SKM-1 treated with dmso at 0.1 percent for 144 hours (cell line): ENCODE measurements around the gene C15orf40.
A peak's percentile ranks its signal among the peaks of the same experiment; 100 is the strongest.
"Not testable (repeated sequence)": the region's sequence is repeated elsewhere in the genome, so short reads cannot be mapped to it uniquely, and the experiment has no call there.

Source experiments
- DNase-seq: peaks from one replicate; lab custom pipeline; 2025; ENCODE audit not compliant: unreplicated experiment; lab: John Stamatoyannopoulos, UW

C15orf40 gene

DNA sequence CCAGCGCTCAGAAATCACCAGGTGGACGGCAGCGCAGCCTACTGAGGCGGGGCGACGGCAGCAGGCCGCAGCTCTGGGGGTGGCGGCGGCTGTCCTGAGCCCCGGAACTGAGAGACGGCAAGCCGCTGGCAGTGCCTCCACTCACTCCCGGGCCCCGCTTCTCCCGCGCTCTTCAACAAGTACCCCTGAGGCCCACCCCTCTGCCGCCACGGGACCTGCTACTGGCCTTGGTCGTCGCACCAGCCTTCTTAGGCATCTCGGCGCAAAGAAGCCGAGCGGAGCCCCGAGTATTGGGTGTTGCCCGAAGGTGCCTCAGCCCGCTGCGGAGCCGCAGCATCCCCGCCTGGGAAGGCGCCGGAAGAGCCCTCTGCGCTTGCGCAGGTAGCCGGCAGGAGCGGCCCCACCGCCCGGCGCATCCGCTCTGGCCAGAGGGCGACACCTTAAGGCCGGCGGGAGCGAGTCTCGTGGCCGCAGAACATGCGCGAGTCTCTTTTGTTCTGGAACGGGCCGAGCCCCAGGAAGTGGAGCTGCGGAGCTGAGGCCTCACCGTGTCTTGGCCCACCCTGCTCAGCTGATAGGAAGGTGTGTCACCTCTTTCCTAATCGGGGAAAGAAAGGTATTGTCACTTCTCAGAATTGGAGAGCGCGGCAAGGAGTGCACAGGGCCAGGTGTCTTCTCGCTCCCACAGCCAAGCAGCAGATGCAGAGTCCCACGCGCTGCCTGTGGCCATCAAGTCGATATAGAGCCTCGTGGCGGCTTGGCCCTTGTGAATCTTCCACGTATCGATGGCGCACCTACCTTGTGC is at the start of gene C15orf40:
Gene C15orf40, minus strand, starts transcription at position 369 of the 805 bp plus-strand sequence. Its CDS starts 32 bp downstream, at position 337.
- peak; percentile 88 for DNase-seq

DNA sequence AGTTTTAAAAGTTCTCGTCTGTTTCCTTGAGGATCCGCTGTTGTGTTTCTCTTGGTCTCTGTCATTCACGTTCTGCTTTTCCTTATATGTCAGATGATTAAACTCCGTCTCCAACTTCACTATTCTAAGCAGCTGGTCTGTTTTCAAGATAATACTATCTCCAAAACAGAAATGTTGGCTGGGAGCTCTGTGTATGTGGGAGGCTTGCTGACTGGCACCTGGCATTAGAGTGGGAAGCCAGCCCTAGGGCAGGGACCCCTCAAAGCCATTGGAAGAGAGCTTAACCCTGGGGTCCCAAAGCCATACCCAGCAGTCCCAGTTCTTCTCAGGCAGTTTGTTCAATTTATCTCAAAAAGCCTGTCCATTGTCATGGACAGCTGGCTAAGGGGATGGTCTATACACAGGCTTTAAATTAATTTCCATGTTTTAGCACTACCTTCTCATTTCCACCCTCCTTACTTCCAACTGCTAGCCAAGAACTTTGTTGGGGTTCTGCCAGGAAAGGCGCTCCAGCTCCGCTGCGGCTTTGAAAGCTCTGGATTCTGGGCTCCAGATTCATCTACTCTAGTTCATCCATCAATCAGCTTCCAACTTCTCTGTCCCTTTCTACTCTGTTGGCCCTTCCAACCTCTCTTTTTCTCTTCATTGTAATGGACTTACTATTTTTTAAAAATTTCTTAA is 46.4 kb upstream of the C15orf40 start:
- no peak for DNase-seq

DNA sequence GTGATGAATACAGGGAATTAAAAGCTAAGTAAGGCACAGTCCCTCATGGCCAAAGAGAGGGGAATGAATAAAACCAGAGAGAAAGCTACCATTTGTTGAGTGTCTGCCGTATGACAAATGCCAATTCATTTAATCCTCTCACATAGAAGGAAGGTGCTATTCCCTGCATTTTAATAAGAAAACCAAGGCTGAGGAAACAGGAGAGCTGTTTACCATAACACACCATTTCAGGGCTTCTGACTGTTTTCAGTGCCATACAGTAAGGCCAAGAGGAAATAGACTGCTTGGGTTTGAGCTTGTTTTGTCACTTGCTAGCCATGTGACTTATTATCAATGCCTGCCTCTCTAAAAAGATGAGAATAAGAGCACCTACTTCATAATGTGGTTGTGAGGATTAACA is 45.6 kb upstream of the C15orf40 start:
- DNase-seq = no peak

DNA sequence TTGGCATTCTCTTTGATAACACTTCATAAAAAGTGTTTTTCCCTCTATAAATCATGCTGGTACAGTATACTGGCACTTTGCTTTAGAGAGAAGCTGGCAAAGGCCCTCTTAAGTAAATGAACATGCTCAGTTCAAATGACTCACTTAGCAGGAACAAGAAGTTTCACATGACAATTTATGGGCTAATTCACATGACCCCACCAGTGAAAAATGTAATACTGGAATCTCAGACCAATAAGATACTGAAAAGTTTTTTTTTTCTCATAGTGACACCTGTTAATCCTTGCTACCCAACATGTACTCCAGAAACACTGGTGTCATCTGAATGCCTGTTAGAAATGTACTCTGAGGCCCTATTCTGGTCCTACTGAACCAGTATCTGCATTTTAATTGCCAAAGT is 41.7 kb upstream of the C15orf40 start:
- DNase-seq = no peak

DNA sequence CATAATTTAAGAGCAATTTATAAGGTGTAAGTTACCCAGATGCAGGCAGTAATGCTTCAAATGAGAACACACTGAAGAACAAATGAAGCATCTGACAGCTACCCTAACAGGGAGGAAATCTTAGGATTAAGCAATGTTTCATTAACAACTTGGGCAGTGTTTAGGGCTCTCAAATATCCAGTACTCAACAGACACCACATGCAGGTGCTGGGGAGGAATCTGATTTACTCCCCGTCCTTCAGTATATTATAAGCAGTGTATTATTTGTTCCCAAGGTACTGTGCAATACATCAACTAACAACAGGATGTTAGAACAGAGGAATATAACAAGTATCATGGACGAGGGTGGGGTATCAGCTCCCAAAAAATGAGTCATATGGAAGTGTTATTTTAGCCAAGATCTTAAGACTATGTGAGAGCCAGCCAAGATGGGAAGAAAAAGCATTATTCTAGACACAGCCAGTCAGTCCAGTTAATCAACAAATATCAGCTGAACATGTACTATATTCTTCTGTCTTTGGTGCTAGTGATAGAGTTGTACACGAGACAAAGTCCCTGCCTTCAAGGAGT is 35.2 kb upstream of the C15orf40 start:
- no peak for DNase-seq

DNA sequence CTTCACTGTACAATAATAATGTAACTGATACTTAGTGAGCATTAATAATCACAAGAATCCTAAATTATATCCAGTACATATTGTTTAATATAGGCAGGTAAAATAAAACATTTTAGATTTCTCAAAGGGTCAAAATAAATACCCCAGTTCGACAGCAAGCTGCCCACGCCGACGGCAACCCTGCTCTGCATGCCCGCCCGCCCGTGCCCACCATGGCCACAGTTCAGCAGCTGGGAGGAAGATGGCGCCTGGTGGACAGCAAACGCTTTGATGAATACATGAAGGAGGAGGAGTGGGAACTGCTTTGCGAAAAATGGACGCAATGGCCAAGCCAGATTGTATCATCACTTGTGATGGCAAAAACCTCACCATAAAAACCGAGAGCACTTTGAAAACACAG is 32.7 kb upstream of the C15orf40 start:
- DNase-seq = no peak

DNA sequence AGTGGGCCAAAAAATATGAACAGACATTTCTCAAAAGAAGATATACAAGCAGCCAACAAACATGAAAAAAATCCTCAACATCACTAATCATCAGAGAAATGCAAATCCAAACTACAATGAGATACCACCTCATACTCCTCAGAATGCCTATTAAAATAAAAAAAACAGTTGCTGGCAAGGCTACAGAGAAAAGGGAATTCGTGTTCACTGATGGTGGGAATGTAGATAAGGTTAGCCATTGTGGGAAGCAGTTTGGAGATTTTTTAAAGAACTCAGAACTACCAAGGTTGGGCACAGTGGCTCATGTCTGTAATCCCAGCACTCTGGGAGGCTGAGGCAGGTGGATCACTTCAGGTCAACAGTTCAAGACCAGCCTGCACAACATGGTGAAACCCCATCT is 27.8 kb upstream of the C15orf40 start:
- DNase-seq = no peak

DNA sequence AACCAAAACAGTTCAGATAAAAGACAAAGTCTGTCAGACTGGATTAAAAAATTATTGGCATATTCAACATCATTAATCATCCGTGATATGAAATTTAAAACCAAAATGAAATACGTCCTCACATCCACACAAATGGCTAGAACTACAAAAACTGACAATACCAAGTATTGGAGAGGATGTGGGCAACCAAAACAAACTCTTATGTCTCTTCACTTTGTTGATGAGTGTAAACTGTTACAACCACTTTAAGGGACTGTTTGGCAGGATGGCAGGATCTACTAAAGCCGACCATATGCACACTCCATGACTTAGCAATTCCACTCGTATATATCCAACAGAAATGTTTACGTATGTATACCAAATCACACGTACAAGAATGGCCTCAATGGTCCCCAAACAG is 24.8 kb upstream of the C15orf40 start:
- no peak for DNase-seq

DNA sequence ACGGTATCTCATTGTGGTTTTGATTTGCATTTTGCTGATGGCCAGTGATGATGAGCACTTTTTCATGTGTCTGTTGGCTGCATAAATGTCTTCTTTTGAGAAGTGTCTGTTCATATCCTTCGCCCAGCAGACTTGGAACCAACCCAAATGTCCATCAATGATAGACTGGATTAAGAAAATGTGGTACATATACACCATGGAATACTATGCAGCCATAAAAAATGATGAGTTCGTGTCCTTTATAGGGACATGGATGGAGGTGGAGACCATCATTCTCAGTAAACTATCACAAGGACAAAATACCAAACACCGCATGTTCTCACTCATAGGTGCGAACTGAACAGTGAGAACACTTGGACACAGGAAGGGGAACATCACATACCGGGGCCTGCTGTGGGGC is 19.8 kb upstream of the C15orf40 start:
- not testable (repeated sequence) for DNase-seq

DNA sequence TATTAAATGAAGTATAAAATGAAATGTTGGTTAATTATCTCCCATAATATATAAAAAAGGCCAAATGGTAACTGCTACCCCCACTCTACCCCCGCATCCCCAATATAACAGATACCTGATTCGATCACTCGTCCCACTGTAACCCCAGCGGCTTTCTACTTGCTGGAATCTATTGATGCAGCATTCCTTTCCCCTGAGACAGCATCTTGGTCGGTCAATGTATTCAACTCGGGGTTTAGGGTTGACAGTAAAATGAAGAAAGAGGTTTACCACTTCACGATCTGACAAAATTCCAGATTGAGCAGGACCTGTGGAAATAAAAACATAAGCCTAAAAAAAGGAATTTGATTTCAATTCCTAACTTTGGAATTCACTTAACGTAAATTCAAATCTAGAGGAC is 18.6 kb upstream of the C15orf40 start:
- no peak for DNase-seq

DNA sequence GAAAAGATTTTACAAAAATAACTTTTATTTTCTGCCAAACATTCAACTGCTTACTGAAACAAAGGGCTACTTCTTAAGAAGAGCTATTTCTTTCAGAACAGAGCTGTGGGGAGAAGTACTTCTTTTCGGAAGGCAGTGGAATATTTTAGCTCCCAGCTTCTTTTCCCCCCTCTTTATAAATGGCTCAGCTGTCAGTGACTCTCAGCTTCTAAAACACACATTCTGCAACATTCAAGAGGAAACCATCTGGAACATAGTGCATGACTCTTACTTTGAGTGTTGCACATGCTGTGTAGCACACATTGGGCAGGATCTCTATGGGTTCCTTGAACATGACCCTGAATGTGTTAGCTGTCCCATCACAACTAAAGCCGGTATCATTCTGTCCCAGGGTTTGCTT is 7.0 kb upstream of the C15orf40 start:
- DNase-seq = no peak

DNA sequence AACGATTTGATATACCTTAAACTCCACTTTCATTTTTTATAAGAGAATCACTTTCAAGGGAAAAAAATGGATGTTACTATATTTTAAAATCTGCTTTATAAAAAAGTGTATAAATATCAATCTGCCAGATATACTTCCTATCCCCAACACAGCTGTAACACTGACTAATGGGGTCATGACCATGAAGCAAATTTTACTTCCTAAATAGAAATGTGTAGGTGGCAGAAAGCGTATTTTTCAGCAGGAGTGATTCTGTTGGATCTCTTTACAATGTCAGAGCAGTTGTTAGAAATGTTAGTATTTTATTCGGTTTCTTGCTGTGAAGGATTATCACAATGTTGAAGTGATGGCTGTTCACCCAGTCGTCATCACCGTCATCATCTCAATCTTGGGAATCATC is 5.5 kb upstream of the C15orf40 start:
- no peak for DNase-seq

DNA sequence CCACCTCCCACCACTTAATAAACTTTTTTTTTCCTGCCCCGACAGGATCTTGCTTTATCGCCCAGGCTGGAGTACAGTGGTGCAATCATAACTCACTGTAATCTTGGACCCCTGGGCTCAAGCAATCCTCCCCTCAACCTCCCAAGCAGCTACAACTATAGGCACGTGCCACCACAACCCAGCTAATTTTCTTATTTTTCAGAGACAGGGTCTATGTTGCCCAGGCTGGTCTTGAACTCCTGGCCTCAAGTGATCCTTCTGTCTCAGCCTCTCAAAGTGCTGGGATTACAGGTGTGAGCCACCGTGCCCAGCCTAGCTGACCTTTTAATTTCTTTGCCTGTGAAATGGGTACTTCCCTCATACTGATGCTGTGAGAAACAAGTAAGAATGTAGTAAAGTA is 3.9 kb upstream of the C15orf40 start:
- no peak for DNase-seq

DNA sequence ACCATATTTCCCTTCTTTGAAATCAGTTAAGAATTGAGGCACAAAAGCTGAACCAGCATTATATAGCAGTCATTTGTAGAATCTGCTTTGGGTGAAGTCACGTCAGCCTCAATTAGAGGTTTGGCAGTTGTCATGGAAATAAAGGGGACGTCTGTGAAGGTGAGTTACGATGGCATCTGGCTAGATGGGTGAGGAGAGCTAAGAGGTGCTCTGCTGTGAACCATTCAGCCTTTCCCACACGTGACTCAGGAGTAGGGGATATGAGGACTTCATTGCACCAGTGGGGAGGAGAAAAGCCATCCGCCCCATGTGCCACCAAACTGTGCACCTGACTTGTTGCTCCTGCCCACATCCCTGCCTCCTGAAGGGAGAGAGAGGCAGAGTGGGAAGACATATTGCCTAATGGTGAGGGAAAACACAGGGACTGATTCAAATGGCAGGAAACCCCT is 2.8 kb upstream of the C15orf40 start:
- no peak for DNase-seq

DNA sequence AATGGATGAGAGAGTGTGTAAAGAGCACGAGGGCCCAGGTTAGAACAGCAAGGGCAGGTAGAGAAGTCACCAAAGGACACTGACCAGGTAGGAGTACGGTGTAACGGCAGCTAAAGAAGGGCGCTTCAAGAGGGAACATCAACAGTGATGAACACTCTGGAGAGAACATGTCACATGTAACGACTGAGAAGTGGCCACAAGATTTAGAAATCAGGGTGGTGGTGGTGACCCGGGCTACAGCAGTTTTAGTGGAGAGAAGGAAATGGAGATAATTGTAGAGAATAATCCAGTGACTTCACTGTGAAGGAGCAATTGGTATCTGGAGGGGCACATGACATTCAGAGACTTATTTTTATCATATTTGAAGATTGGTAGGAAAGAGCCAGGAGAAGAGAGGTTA is 1.2 kb upstream of the C15orf40 start:
- no peak for DNase-seq

DNA sequence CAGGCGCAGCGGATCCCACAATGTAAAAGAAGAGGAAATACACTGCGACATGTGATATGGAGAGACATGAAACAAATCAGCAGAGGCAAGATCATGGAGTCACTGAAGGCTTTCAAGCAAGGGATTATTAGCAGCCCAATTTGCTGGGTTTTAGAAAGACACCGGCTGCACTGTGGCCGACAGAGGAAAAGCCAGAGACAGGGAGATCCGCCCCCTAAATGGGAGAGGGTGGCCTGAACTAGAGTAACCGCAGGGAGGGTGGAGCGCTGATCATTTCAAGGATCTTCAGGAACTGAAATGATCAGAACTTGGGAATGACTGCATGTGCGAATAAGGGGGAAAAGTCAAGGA is 612 bp upstream of the C15orf40 start:
- DNase-seq = no peak

DNA sequence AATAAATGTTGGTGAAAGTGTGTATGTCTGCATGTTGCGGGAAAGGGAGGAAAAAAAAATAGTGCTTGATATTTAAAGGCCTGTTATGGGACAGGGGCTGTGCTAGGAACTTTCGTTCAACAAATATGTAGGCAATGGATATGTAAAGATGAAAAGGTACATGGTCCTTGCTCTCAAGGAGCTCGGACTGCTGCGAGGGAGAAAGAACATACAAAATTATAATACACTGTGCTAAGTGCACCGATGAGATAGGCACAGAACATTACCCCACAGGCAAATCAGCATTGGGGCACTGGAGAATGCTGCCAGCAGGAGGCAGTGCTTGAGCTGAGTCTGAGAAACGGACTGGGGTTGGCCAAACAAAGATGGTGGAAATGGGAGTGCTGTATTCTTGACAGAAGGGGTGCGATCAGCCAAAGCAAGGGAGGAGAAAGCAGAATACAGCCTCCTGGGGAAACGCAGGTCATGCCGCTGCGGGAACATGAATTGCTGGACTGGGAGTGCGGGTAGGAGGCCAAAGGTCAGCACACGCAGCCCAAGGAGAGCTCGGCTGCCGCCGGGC is 649 bp downstream of the C15orf40 start:
- peak; percentile 79 for DNase-seq

DNA sequence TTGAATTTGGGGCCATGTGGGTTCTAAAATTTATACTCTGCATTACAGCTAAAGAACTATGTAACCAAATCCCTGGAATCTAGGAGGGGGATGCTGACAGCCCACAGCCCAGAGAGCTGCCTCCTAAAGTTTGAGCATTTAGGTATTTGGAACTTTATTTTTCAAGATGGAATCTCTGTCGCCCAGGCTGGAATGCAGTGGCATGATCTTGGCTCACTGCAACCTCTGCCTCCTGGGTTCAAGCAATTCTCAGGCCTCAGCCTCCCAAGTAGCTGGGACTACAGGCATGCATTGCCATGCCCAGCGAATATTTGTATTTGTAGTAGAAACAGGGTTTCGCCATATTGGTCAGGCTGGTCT is 10.8 kb downstream of the C15orf40 start:
- not testable (repeated sequence) for DNase-seq

DNA sequence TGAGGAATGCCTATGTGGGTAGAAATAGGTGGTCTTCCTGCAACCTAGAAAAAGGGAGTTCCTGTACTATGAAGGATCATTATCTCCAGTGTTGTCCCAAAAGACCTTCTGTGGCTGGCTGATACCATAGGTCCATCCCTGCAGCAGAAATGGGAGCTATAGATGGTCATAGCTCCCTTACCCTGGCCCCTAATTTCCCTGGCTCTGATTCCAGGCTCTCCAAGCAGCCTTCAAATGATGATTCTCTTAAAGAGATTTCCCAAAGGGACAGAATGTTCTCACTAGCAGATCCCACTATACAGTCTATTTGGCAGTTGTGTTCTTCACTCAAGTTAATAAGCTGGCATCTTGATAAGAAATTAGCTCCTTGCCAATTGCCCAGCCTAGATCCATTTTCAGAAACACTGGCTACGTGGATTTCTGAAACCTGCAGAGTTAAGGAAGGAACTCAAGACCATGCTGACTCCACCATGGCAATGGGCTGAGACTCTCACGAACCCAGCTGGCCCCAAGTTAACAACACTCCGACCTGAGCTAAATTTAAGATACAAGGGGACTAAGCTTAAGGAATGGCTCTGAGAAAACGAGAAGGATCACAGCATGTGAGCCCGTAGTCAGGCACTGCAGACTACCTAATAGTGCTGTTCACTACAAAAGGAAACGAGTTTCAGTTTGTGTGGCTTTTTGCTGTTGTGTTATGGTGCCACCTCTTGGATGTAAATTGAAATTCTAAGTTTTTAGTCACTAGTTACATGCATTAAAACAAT is 11.4 kb downstream of the C15orf40 start:
- DNase-seq = peak; percentile 11

DNA sequence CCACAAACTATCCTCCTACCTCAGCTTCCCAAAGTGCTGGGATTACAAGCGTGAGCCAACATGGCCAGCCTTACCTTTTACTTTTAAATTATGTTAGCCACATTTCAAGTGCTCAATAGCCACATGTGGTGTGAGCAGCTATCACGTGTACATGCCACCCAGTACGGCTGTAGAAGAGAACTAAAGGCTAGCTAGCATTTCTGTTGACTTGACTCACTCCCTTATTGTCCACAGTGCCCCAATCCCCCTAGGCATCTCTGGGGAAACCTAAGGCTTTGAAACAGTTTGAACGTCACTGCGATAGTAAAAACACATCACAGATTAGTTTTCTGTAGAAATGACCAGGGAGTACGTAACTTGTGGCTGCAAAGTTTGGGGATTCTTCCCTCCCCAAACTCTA is 12.0 kb downstream of the C15orf40 start:
- no peak for DNase-seq

DNA sequence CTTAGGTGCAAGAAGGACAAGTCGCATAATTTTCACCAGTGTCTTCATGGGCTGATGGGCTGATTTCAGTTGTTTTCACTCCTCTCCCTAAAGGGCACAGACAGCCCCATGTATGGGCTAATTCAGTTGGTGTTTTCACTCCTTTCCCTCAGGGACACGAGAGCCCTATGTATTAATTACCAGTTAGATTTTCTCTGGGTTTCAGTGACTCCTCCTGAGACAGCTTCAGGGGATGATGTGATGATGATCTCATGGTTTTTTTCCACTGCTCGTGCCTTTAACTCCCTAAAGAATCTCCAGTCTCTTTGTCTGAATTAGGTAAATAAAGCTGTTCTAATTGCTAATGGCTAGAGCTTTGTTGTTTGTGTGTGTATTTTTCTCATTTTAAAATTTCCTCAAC is 15.5 kb downstream of the C15orf40 start:
- no peak for DNase-seq
